Esophagus squamous epithelium (tissue), 5 donors: ENCODE results near the gene TEAD1. TPM values are rescaled to one million over a fixed set of nuclear protein-coding genes. Genes with fewer than 3 reads are reported as not detected.

ENCODE experiments used
- DNase-seq: peaks from one replicate; lab custom pipeline; 2025; lab: John Stamatoyannopoulos, UW
- H3K27ac ChIP-seq, 4 donors: fragments of 200-600 bp; sonication (generic); one replicate each; pipeline ENCODE4 v1.5.1; 2016 to 2019; ENCODE audit warnings: mild to moderate bottlenecking in 1 of 4
- H3K27me3 ChIP-seq, 4 donors: fragments of 200-600 bp; sonication (generic); 1 replicate in 3 of 4; 2 replicates in 1 of 4; pipeline versions ENCODE4 v1.5.1 to v1.6.0; 2017 to 2021; ENCODE audit warnings: antibody characterized with exemption in 1 of 4
- H3K36me3 ChIP-seq, 3 donors: fragments of 200-600 bp; sonication (generic); one replicate each; pipeline ENCODE4 v1.5.1; 2016 to 2019
- H3K4me1 ChIP-seq, 3 donors: fragments of 200-600 bp; sonication (generic); one replicate each; pipeline ENCODE4 v1.5.1; 2017 to 2019
- H3K4me3 ChIP-seq, 4 donors: fragments of 200-600 bp; sonication (generic); 1 replicate in 3 of 4; 2 replicates in 1 of 4; pipeline ENCODE4 v1.5.1; 2016 to 2019; ENCODE audit warnings: mild to moderate bottlenecking in 2 of 4, moderate library complexity in 1 of 4
- H3K9me3 ChIP-seq, 3 donors: fragments of 200-600 bp; sonication (generic); one replicate each; pipeline ENCODE4 v1.5.1; 2016 to 2019
- CTCF ChIP-seq, 6 experiments: fragments of 450-650 bp in 4 of 6; fragments of 200-600 bp in 2 of 6; sonication (generic) in 2 of 6; IDR thresholded peaks; one replicate each; pipeline ENCODE4 v1.5.1; 2016 to 2019; ENCODE audit warnings: antibody characterized with exemption in 6 of 6, mild to moderate bottlenecking in 4 of 6, moderate library complexity in 4 of 6
- POLR2A ChIP-seq, 4 donors: fragments of 450-650 bp; IDR thresholded peaks; one replicate each; pipeline ENCODE4 v1.6.1; 2017; ENCODE audit warnings: antibody characterized with exemption in 4 of 4, mild to moderate bottlenecking in 4 of 4, moderate library complexity in 3 of 4
- WGBS, 2 donors: methylation state at CpG; one replicate each; pipeline ENCODE4 v1.1.5; 2018; 5-methylcytosine and 5-hydroxymethylcytosine counted together
- intact Hi-C: fragments of 100-400 bp; cut with DNase I; formaldehyde crosslinking; loops from one replicate; pipeline ENCODE4 v1.15.0; 2022
- total RNA-seq, 4 donors: library from RNA; depleted of rRNA; stranded (reverse); fragments of >200 nt; gene quantifications; one replicate each; pipeline ENCODE4 v1.1.0, GENCODE V29; 2016
- donor health status: DM: yes; HTN: yes; CAD: no.

Gene TEAD1
- total RNA-seq, 4 donors from 2014 or later = 33.3 to 75.2 (median 49.8) TPM

- TF ChIP-seq CTCF (IDR thresholded peaks at IDR 0.05) = no peak
- TF ChIP-seq POLR2A (IDR thresholded peaks at IDR 0.05) = no peak
Measured at GRCh38 chr11:12778240-12778905, 104.2 kb downstream of the TEAD1 start.

GRCh38 chr11:12783765-12784164, 109.5 kb downstream of the TEAD1 start:
- Histone ChIP-seq H3K27me3 (no peaks in the 10 kb centered on the region), H3K27ac (no peak overlapping the region), H3K4me1 (peaks cover 0 to 32% (median 0%) of the 10 kb centered on the region in 3 donors), H3K9me3 (no peaks in the 10 kb centered on the region), H3K36me3 (no peaks in the 10 kb centered on the region), H3K4me3 (no peak overlapping the region)
- TF ChIP-seq POLR2A (IDR thresholded peaks at IDR 0.05) (no peak), CTCF (IDR thresholded peaks at IDR 0.05) (no peak)
- DNase-seq = no peak
- intact Hi-C loops = no loop called here
- WGBS, 2 donors = 92 to 94% methylated on average over 2 of the region's 2 CpGs

More at GRCh38 chr11:12778240-12778905, 104.2 kb downstream of the TEAD1 start:
- H3K36me3 ChIP-seq = no peaks in the 10 kb centered on the region
- no peaks in the 10 kb centered on the region for H3K27me3 ChIP-seq
- 64 to 73% methylated on average over 2 of the region's 2 CpGs for WGBS, 2 donors
- H3K9me3 ChIP-seq = no peaks in the 10 kb centered on the region
- no peak overlapping the region for H3K4me3 ChIP-seq
- peaks cover 0 to 16% (median 0%) of the 10 kb centered on the region in 3 donors for H3K4me1 ChIP-seq
- H3K27ac ChIP-seq = peak overlapping the region in 3 of 4 donors; percentile 3 to 38 (median 14)
- no peak for DNase-seq
- intact Hi-C loops = no loop called here

GRCh38 chr11:12784445-12784844, 110.2 kb downstream of the TEAD1 start:
- H3K27me3 ChIP-seq = no peaks in the 10 kb centered on the region
- WGBS, 2 donors = 14 to 33% methylated on average over 3 of the region's 3 CpGs
- TF ChIP-seq CTCF (IDR thresholded peaks at IDR 0.05) = no peak
- no peak for TF ChIP-seq POLR2A (IDR thresholded peaks at IDR 0.05)
- intact Hi-C loops = no loop called here
- H3K4me1 ChIP-seq = peaks cover 0 to 33% (median 0%) of the 10 kb centered on the region in 3 donors
- no peak for DNase-seq
- H3K36me3 ChIP-seq = no peaks in the 10 kb centered on the region
- H3K4me3 ChIP-seq = no peak overlapping the region
- no peaks in the 10 kb centered on the region for H3K9me3 ChIP-seq
- H3K27ac ChIP-seq = no peak overlapping the region

DNA sequence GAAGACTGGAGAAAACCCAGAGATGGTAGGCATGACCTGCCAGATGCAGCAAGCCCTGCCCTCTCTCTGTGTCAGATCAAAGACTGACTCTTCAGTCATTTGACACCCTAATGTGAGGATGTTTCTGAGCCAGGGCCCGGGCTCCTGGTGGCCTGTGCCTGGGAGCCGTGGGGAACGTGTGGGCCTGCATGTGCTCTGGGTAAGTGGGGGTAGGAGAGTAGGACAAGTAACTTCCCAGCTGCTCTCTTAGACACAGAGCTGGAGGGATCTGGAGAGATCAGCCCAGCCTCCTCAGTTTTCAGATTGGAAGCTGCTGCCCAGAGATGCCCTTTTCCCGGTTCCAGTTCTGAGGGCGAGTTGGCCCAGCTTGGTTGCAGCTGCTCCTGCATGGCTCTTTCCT, 110.8 kb downstream of the TEAD1 start:
- H3K36me3 ChIP-seq = no peaks in the 10 kb centered on the region
- TF ChIP-seq CTCF (IDR thresholded peaks at IDR 0.05) = no peak
- TF ChIP-seq POLR2A (IDR thresholded peaks at IDR 0.05) = no peak
- H3K27me3 ChIP-seq = no peaks in the 10 kb centered on the region
- 79% methylated on average over 4 of the region's 5 CpGs; no CpG with 5 or more reads in 1 of the 2 donors for WGBS, 2 donors
- no peaks in the 10 kb centered on the region for H3K9me3 ChIP-seq
- intact Hi-C loops = no loop called here
- no peak for DNase-seq
- H3K4me3 ChIP-seq = no peak overlapping the region
- H3K4me1 ChIP-seq = peaks cover 0 to 39% (median 4%) of the 10 kb centered on the region in 3 donors
- no peak overlapping the region for H3K27ac ChIP-seq

DNA sequence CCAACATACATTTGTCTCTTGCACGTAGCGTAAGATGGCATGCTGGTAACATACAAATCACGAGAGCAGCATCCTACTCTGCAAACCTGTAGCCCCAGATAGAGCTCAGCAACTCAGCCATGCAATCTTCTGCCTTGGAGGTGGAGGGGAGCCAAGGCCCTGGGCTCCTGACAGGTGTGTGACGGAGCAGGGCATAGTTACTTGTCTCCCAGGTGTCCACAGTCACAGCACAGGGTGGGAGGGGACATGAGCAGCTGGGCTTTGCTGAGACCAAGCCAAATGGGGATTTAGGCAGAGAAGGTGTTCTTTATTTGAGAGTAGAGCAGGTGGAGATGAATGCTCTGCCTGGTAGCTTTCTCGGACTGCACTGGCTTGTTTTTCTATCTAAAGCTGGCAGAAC, 111.7 kb downstream of the TEAD1 start:
- no peaks in the 10 kb centered on the region for H3K9me3 ChIP-seq
- TF ChIP-seq CTCF (IDR thresholded peaks at IDR 0.05) (no peak), POLR2A (IDR thresholded peaks at IDR 0.05) (no peak)
- no peaks in the 10 kb centered on the region for H3K36me3 ChIP-seq
- H3K27me3 ChIP-seq = no peaks in the 10 kb centered on the region
- no peak overlapping the region for H3K4me3 ChIP-seq
- 58 to 100% methylated on average over 1 to 4 of the region's 5 CpGs for WGBS, 2 donors
- H3K27ac ChIP-seq = no peak overlapping the region
- intact Hi-C loops = no loop called here
- H3K4me1 ChIP-seq = peaks cover 0 to 40% (median 4%) of the 10 kb centered on the region in 3 donors
- no peak for DNase-seq
